CD4-positive, alpha-beta T cell treated with Interferon gamma for 1 hour (primary cell): ENCODE data around the gene DUT.
A peak's percentile ranks its signal among the peaks of the same experiment; 100 is the strongest.
"Not testable (repeated sequence)": the region's sequence is repeated elsewhere in the genome, so short reads cannot be mapped to it uniquely, and the experiment has no call there.

Source experiments
- DNase-seq: peaks from one replicate; pipeline ENCODE4 v3.0.0-alpha.2; 2020

The DUT gene

DNA sequence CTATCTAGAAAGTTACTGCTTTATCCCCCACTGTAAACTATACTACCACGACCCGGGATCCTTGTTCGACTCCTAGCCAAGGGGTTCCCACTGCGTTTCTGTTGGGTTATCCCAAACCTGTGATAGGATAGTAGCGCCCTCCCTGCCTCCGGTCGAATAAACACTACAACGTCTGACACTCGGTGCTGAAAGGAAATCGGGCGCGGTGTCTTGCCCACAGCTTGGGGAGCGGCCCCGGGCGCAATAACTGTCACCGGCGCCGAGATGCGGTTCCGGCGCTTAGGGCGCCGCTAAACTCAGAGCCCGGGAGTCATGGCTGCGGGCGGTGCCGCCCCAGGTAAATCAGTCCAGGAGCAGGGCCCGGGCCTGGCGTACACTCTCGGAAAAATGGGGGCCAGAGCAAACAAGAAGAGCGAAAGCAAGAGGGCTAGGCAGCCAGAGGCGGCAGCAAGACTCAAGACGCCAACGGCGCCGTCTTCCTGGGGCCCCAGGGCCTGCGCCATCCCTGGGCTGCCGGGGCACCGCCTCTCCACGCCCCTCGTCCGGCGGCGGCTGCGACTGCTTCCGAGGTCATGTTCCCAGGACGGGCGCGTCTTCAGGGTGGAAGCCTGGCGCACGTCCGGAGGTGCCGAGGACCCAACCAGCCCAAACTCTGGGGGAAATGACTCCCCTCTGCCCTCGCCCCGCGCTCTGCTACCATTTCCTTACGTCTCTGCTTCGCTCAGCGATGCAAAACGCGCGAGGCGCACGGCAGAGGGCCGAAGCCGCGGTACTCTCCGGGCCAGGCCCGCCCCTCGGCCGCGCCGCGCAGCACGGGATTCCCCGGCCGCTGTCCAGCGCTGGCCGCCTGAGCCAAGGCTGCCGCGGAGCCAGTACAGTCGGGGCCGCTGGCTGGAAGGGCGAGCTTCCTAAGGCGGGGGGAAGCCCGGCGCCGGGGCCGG, at the start of gene DUT:
Gene DUT, plus strand, starts transcription at position 575 of the 941 bp plus-strand sequence. Its CDS starts 87 bp downstream, at position 662.
- peak; percentile 75 for DNase-seq

DNA sequence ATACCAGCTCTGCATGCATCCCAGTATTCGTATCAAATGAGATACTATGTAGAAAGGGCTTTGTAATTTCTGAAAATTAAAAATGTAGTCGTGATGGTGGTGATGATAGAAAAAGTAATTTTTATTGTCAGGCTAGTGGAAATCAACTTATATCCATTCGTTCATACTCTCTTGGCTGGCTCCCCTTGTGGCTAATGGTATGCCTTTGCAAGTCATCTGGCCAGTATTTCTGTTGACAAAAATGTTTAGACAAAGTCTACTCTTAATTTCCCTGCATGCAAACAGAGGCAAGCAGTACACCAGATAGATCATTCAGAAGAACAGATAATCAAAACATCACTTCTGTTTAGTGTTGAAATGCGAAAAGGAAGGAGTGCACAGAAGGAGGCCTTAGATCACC, 49.6 kb upstream of the DUT start:
- DNase-seq = no peak

GRCh38 chr15:48282216-48282615, 49.0 kb upstream of the DUT start:
- DNase-seq = no peak

- DNase-seq = no peak
Observed at GRCh38 chr15:48283396-48284145, 47.7 kb upstream of the DUT start.

- DNase-seq = peak; percentile 1
Observed at GRCh38 chr15:48285329-48286214, 45.7 kb upstream of the DUT start.

DNA sequence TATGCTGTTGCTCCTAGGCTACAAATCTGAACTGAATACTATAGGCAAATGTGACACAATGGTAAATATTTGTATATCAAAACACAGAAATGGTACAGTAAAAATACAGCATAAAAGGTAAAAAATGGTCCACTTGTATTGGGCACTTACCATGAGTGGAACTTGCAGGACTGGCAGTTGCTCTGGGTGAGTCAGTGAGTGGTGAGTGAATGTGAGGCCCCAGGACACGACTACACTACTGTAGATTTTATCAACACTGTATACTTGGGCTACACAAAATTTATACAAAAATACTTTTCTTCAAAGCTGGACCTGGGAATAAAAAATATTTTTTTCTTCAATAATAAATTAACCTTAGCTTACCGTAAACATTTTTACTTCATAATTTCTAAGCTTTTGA, 41.6 kb upstream of the DUT start:
- no peak for DNase-seq

DNA sequence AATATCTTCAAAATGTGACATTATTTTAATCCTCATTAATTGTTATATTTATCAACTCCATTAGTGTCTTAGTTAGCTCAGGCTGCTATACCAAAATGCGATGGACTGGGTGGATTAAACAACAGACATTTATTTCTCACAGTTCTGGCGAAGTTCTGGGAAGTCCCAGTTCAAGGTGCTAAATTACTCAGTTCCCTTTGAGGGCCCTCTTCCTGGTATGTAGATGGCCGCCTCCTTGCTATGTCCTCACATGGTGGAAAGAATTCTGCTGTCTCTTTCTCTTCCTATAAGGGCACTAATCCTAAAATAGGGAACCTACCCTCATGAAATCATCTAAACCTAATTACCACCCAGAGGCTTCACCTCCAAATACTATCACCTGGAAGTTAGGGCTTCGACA, 38.8 kb upstream of the DUT start:
- DNase-seq = no peak

GRCh38 chr15:48297668-48298067, 33.6 kb upstream of the DUT start:
- DNase-seq = no peak

GRCh38 chr15:48298914-48299313, 32.3 kb upstream of the DUT start:
- DNase-seq = no peak

- no peak for DNase-seq
Observed at GRCh38 chr15:48300038-48300437, 31.2 kb upstream of the DUT start.

GRCh38 chr15:48304398-48304797, 26.8 kb upstream of the DUT start:
- DNase-seq = no peak

- no peak for DNase-seq
Observed at GRCh38 chr15:48306639-48307038, 24.6 kb upstream of the DUT start.

DNA sequence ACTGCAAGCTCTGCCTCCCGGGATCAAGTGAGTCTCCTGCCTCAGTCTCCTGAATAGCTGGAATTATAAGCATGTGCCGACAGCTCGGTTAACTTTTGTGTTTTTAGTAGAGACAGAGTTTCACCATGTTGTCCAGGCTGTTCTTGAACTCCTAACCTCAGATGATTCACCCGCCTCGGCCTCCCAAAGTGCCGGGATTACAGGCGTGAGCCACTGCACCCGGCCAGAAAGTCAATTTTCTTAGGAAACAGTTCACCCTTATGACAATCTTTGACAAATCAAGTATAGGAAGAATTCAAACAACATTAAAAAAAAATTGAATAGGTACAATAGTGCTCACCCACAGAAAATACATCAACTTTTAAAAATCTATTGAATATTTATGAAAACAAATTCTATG, 23.6 kb upstream of the DUT start:
- no peak for DNase-seq

- no peak for DNase-seq
Observed at GRCh38 chr15:48309740-48310139, 21.5 kb upstream of the DUT start.

GRCh38 chr15:48313216-48313615, 18.0 kb upstream of the DUT start:
- no peak for DNase-seq

DNA sequence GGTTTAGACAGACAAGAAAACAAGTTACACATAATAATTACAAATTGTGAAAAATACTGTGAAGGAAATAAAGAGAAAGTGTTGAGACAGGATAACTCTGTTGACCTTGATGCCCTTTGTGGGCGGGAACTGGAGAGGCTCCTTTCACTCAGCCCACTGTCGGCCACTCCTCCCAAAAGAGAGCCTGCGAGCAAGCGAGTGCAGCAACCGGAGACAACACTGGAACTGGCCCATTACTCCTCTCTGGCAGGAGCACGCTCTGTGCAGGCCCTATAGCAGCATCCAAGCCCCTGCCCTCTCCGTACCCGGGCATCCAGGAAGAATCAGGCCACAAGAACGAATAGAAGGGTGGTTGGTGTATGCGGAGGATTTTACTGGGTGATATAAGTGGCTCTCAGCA, 16.2 kb upstream of the DUT start:
- no peak for DNase-seq

DNA sequence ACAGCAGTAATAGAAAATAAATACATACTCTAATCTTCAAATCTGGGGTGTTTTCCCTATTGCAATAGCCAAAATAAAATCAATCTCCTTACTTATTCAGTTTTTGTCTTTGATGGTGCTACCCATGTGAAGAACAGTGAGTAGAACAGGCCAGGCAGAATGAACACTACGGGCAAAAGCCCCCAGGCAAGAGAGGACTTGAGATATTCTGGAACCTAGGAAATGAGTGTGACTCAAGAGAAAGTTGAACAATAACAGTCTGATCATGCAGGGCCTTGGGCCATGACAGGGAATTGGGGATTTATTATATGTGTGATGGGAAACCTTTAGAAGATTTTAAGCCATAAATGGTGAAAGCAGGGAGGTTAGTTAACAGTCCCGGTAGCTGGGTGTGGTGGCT, 14.0 kb upstream of the DUT start:
- no peak for DNase-seq

DNA sequence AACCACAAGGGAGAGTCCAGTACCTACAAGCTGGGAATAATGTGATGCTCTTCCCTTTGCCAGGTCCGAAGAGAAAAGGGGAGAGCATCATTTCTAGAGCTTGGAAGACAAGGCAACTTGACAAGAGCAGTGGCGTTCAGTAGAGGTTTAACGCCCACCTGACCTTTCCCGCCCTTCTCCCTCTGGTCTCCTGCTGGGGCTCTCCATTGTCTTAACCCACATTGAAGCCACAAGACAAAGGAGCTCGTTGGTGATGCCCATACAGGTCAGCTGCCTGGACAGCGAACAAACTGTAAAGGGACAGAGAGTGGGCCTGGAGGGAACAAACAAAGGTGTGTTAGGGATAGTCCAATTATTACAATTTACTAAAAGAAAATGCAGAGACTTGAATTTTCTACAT, 13.1 kb upstream of the DUT start:
- DNase-seq = no peak

DNA sequence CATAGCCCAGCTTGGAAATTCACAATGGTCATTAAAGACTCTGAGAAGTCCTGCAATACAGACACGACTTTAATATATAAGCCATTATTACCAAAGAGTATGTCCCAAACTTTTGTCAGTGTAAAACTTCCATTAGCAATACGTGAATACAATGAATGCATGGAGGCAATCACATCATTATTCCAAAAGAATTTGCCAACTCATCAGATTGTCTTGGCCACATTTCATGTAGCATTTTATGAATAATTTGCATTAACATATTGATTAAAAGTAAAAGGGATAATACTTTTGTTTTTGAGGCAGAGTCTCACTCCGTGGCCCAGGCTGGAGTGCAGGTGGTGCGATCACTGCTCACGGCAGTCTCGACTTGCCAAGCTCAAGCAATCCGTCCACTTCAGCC, 7.9 kb upstream of the DUT start:
- DNase-seq = no peak

- DNase-seq = no peak
Observed at GRCh38 chr15:48324949-48325348, 6.3 kb upstream of the DUT start.

- no peak for DNase-seq
Observed at GRCh38 chr15:48325400-48325799, 5.8 kb upstream of the DUT start.

- not testable (repeated sequence) for DNase-seq
Observed at GRCh38 chr15:48326180-48326579, 5.0 kb upstream of the DUT start.
